C4-2B (cell line): ENCODE measurements around the gene CD79B.

Experiments
- CTCF ChIP-seq: fragments of 450-650 bp; conservative IDR thresholded peaks from 2 replicates; pipeline ENCODE4 v1.5.1; 2017; ENCODE audit warnings: mild to moderate bottlenecking
- ZFX ChIP-seq: fragments of 450-650 bp; IDR thresholded peaks from 2 replicates; pipeline ENCODE4 v1.6.1; 2017

- no peak for TF ChIP-seq CTCF
- no peak for TF ChIP-seq ZFX
Observed at GRCh38 chr17:63880706-63881105, 51.4 kb downstream of the CD79B start.
